Trophoblast cell (in vitro differentiated cells and primary cell): ENCODE results near the gene RBBP5.

Experiments
- DNase-seq, 2 donors: peaks; one replicate each; pipeline ENCODE4 v3.0.0-alpha.2; 2016
- H2AFZ ChIP-seq: 2 replicates; pipeline ENCODE4 v1.6.1; 2013; ENCODE audit warnings: low read length, moderate library complexity, mild to moderate bottlenecking; ENCODE audit not compliant: insufficient read depth, poor library complexity
- H2AK5ac ChIP-seq: 2 replicates; pipeline ENCODE4 v1.6.1; 2013; ENCODE audit warnings: mild to moderate bottlenecking, low read length
- H2BK120ac ChIP-seq: 2 replicates; pipeline ENCODE4 v1.6.1; 2013; ENCODE audit warnings: low read length, mild to moderate bottlenecking, moderate library complexity; ENCODE audit not compliant: insufficient read depth, poor library complexity
- H2BK12ac ChIP-seq: 2 replicates; pipeline ENCODE4 v1.6.1; 2013; ENCODE audit warnings: mild to moderate bottlenecking, low read length, moderate library complexity
- H2BK5ac ChIP-seq: 2 replicates; pipeline ENCODE4 v1.6.1; 2013; ENCODE audit warnings: low read length, low read depth, moderate library complexity, mild to moderate bottlenecking; ENCODE audit not compliant: poor library complexity
- H3K14ac ChIP-seq: 2 replicates; pipeline ENCODE4 v1.6.1; 2013; ENCODE audit warnings: mild to moderate bottlenecking, low read length
- H3K18ac ChIP-seq: 2 replicates; pipeline ENCODE4 v1.6.1; 2013; ENCODE audit warnings: mild to moderate bottlenecking, low read length
- H3K23ac ChIP-seq: 2 replicates; pipeline ENCODE4 v1.6.1; 2013; ENCODE audit warnings: low read length
- H3K27ac ChIP-seq: 2 replicates; pipeline ENCODE4 v1.5.1; 2013; ENCODE audit warnings: low read depth, mild to moderate bottlenecking, inconsistent platforms, low read length, moderate library complexity
- H3K27me3 ChIP-seq: 2 replicates; pipeline ENCODE4 v1.6.1; 2013; ENCODE audit warnings: inconsistent platforms, mild to moderate bottlenecking, low read length, moderate library complexity; ENCODE audit not compliant: insufficient read depth
- H3K36me3 ChIP-seq, 2 experiments: 1 replicate in 1 of 2; 2 replicates in 1 of 2; pipeline ENCODE4 v1.6.1; 2013; ENCODE audit warnings: low read length in 2 of 2, mild to moderate bottlenecking in 2 of 2, moderate library complexity in 1 of 2; ENCODE audit not compliant: insufficient read depth in 2 of 2, control insufficient read depth in 1 of 2
- H3K4ac ChIP-seq: 2 replicates; pipeline ENCODE4 v1.6.1; 2013; ENCODE audit warnings: low read depth, mild to moderate bottlenecking, low read length, moderate library complexity
- H3K4me1 ChIP-seq, 2 experiments: 1 replicate in 1 of 2; 2 replicates in 1 of 2; pipeline ENCODE4 v1.6.1; 2013; ENCODE audit warnings: low read length in 2 of 2, mild to moderate bottlenecking in 2 of 2, moderate library complexity in 1 of 2; ENCODE audit not compliant: insufficient read depth in 2 of 2, control insufficient read depth in 1 of 2
- H3K4me2 ChIP-seq: 2 replicates; pipeline ENCODE4 v1.6.1; 2013; ENCODE audit warnings: inconsistent platforms, mild to moderate bottlenecking, low read length, moderate library complexity
- H3K4me3 ChIP-seq: 2 replicates; pipeline ENCODE4 v1.5.1; 2013; ENCODE audit warnings: mild to moderate bottlenecking, low read depth, low read length, inconsistent platforms
- H3K79me1 ChIP-seq: one replicate; pipeline ENCODE4 v1.6.1; 2013; ENCODE audit warnings: low read length
- H3K79me2 ChIP-seq: 2 replicates; pipeline ENCODE4 v1.6.1; 2013; ENCODE audit warnings: low read length, mild to moderate bottlenecking; ENCODE audit not compliant: control insufficient read depth, insufficient read depth, poor library complexity
- H3K9ac ChIP-seq: 2 replicates; pipeline ENCODE4 v1.6.1; 2013; ENCODE audit warnings: mild to moderate bottlenecking, low read length
- H3K9me3 ChIP-seq: 2 replicates; pipeline ENCODE4 v1.6.1; 2013; ENCODE audit warnings: low read depth, mild to moderate bottlenecking, control low read depth, inconsistent platforms, low read length; ENCODE audit not compliant: insufficient read depth
- H4K12ac ChIP-seq: 2 replicates; pipeline ENCODE4 v1.6.1; 2013; ENCODE audit warnings: low read depth, mild to moderate bottlenecking, low read length, moderate library complexity
- H4K8ac ChIP-seq: 2 replicates; pipeline ENCODE4 v1.6.1; 2013; ENCODE audit warnings: low read depth, mild to moderate bottlenecking, low read length, moderate library complexity
- H4K91ac ChIP-seq: one replicate; pipeline ENCODE4 v1.6.1; 2013; ENCODE audit warnings: low read depth, mild to moderate bottlenecking, low read length, moderate library complexity
- WGBS: extraction: QIAGEN DNeasy Blood & Tissue Kit; methylation state at CpG from one replicate; pipeline ENCODE4 v1.1.7; 2013; ENCODE audit warnings: missing lambda C conversion rate; ENCODE audit not compliant: insufficient read length, insufficient coverage; ENCODE audit errors: extremely low coverage; 5-methylcytosine and 5-hydroxymethylcytosine counted together

RBBP5 gene

GRCh38 chr1:205074513-205074912, 47.3 kb downstream of the RBBP5 start:
- no peak for DNase-seq
- H2AK5ac ChIP-seq: no peak overlapping the region
- no peaks in the 10 kb centered on the region for H3K27me3 ChIP-seq
- H2BK12ac ChIP-seq: no peak overlapping the region
- H3K14ac ChIP-seq: no peak overlapping the region
- H3K4ac ChIP-seq: no peak overlapping the region
- no peak overlapping the region for H3K4me3 ChIP-seq
- no peak overlapping the region for H3K18ac ChIP-seq
- H3K27ac ChIP-seq: no peak overlapping the region
- H2AFZ ChIP-seq: no peak overlapping the region
- no peak overlapping the region for H4K12ac ChIP-seq
- H4K91ac ChIP-seq: no peak overlapping the region
- H3K79me2 ChIP-seq: no peaks in the 10 kb centered on the region
- peaks cover 0 to 2% of the 10 kb centered on the region in 2 experiments for H3K36me3 ChIP-seq
- no peak overlapping the region for H3K4me2 ChIP-seq
- no CpG with 5 or more reads among the region's 7 CpGs for WGBS
- no peak overlapping the region for H2BK120ac ChIP-seq
- H3K9me3 ChIP-seq: peaks cover 3% of the 10 kb centered on the region
- no peak overlapping the region for H3K9ac ChIP-seq
- no peak overlapping the region for H3K23ac ChIP-seq
- H3K4me1 ChIP-seq: peaks cover 2 to 5% of the 10 kb centered on the region in 2 experiments
- H3K79me1 ChIP-seq: no peaks in the 10 kb centered on the region
- no peak overlapping the region for H4K8ac ChIP-seq
- no peak overlapping the region for H2BK5ac ChIP-seq

GRCh38 chr1:205074084-205074483, 47.7 kb downstream of the RBBP5 start:
- no peak overlapping the region for H2AK5ac ChIP-seq
- H4K12ac ChIP-seq: no peak overlapping the region
- no peak overlapping the region for H2BK120ac ChIP-seq
- peaks cover 3% of the 10 kb centered on the region for H3K9me3 ChIP-seq
- peaks cover 0 to 2% of the 10 kb centered on the region in 2 experiments for H3K36me3 ChIP-seq
- no peaks in the 10 kb centered on the region for H3K79me2 ChIP-seq
- H3K4me1 ChIP-seq: peaks cover 2 to 5% of the 10 kb centered on the region in 2 experiments
- H3K4me2 ChIP-seq: no peak overlapping the region
- H3K14ac ChIP-seq: no peak overlapping the region
- H2BK12ac ChIP-seq: no peak overlapping the region
- WGBS: no CpG with 5 or more reads among the region's 11 CpGs
- H2AFZ ChIP-seq: no peak overlapping the region
- no peaks in the 10 kb centered on the region for H3K27me3 ChIP-seq
- no peak for DNase-seq
- H3K27ac ChIP-seq: no peak overlapping the region
- H3K18ac ChIP-seq: no peak overlapping the region
- H2BK5ac ChIP-seq: no peak overlapping the region
- H3K4me3 ChIP-seq: no peak overlapping the region
- H3K79me1 ChIP-seq: no peaks in the 10 kb centered on the region
- no peak overlapping the region for H4K8ac ChIP-seq
- H4K91ac ChIP-seq: no peak overlapping the region
- no peak overlapping the region for H3K9ac ChIP-seq
- H3K4ac ChIP-seq: no peak overlapping the region
- no peak overlapping the region for H3K23ac ChIP-seq

DNA sequence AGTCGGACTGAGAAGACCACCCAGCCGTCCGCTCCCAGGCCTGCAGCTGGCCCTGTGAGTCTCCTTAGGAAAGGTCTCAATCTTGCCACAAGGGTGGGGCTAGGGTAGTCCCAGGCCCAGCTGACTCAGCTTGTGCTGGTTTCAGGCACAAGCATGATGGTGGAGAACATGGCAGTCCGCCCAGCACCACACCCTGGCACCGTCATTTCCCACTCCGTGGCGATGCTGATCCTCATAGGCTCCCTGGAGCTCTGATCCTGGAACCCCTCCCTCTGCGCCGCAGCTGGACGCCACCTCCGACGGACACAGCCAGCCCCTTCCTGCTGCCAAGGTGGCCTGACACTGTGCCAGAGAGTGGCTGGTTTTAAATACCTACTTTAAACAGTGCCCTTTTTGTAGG, 48.3 kb downstream of the RBBP5 start:
- H3K27ac ChIP-seq: no peak overlapping the region
- no peak overlapping the region for H4K12ac ChIP-seq
- H2BK12ac ChIP-seq: no peak overlapping the region
- H3K27me3 ChIP-seq: no peaks in the 10 kb centered on the region
- no peaks in the 10 kb centered on the region for H3K79me2 ChIP-seq
- no peaks in the 10 kb centered on the region for H3K79me1 ChIP-seq
- no peaks in the 10 kb centered on the region for H3K36me3 ChIP-seq
- WGBS: no CpG with 5 or more reads among the region's 12 CpGs
- peaks cover 3% of the 10 kb centered on the region for H3K9me3 ChIP-seq
- H4K8ac ChIP-seq: no peak overlapping the region
- H2AFZ ChIP-seq: no peak overlapping the region
- H3K23ac ChIP-seq: no peak overlapping the region
- peaks cover 2 to 5% of the 10 kb centered on the region in 2 experiments for H3K4me1 ChIP-seq
- no peak overlapping the region for H2BK5ac ChIP-seq
- H3K9ac ChIP-seq: no peak overlapping the region
- no peak overlapping the region for H3K4me3 ChIP-seq
- no peak overlapping the region for H4K91ac ChIP-seq
- no peak overlapping the region for H2BK120ac ChIP-seq
- DNase-seq: no peak
- H3K14ac ChIP-seq: no peak overlapping the region
- no peak overlapping the region for H2AK5ac ChIP-seq
- H3K4ac ChIP-seq: no peak overlapping the region
- H3K18ac ChIP-seq: no peak overlapping the region
- no peak overlapping the region for H3K4me2 ChIP-seq

GRCh38 chr1:205072881-205073280, 48.9 kb downstream of the RBBP5 start:
- H3K9me3 ChIP-seq: peaks cover 3% of the 10 kb centered on the region
- H3K4me1 ChIP-seq: peaks cover 2 to 5% of the 10 kb centered on the region in 2 experiments
- H2BK120ac ChIP-seq: no peak overlapping the region
- no peaks in the 10 kb centered on the region for H3K36me3 ChIP-seq
- no peak overlapping the region for H4K91ac ChIP-seq
- no peak overlapping the region for H4K12ac ChIP-seq
- no peaks in the 10 kb centered on the region for H3K79me2 ChIP-seq
- no peaks in the 10 kb centered on the region for H3K79me1 ChIP-seq
- no peak overlapping the region for H2AK5ac ChIP-seq
- no peak overlapping the region for H3K4me2 ChIP-seq
- H3K27me3 ChIP-seq: no peaks in the 10 kb centered on the region
- no peak overlapping the region for H3K14ac ChIP-seq
- H3K23ac ChIP-seq: no peak overlapping the region
- no CpG with 5 or more reads among the region's 8 CpGs for WGBS
- no peak overlapping the region for H4K8ac ChIP-seq
- no peak overlapping the region for H2BK12ac ChIP-seq
- H3K4me3 ChIP-seq: peak overlapping the region; percentile 9
- H2BK5ac ChIP-seq: no peak overlapping the region
- H3K4ac ChIP-seq: no peak overlapping the region
- no peak overlapping the region for H2AFZ ChIP-seq
- H3K27ac ChIP-seq: no peak overlapping the region
- no peak overlapping the region for H3K9ac ChIP-seq
- no peak overlapping the region for H3K18ac ChIP-seq
- DNase-seq: no peak
